Fibroblast of the aortic adventitia (primary cell): ENCODE data around the gene IQCN. TPM values are rescaled to one million over a fixed set of nuclear protein-coding genes. Genes with fewer than 3 reads are reported as not detected.

Source experiments
- DNase-seq: peaks from one replicate; pipeline ENCODE4 v3.0.0-alpha.2; 2010; ENCODE audit warnings: low read depth
- H3K4me3 ChIP-seq: 2 replicates; pipeline ENCODE4 v1.5.1; 2011; ENCODE audit warnings: low read depth, mild to moderate bottlenecking, control low read depth, low read length, moderate library complexity
- CTCF ChIP-seq: IDR thresholded peaks from 2 replicates; pipeline ENCODE4 v1.5.1; 2011; ENCODE audit warnings: mild to moderate bottlenecking, low read length, control low read depth, inconsistent platforms; ENCODE audit not compliant: insufficient read depth
- total RNA-seq: library from RNA; depleted of rRNA; stranded (reverse); fragments of >200 nt; gene quantifications from 2 replicates; pipeline ENCODE4 v1.2.3, GENCODE V29; 2012; ENCODE audit warnings: low replicate concordance

The IQCN gene
- total RNA-seq, 1 donor = 1.5 TPM

DNA sequence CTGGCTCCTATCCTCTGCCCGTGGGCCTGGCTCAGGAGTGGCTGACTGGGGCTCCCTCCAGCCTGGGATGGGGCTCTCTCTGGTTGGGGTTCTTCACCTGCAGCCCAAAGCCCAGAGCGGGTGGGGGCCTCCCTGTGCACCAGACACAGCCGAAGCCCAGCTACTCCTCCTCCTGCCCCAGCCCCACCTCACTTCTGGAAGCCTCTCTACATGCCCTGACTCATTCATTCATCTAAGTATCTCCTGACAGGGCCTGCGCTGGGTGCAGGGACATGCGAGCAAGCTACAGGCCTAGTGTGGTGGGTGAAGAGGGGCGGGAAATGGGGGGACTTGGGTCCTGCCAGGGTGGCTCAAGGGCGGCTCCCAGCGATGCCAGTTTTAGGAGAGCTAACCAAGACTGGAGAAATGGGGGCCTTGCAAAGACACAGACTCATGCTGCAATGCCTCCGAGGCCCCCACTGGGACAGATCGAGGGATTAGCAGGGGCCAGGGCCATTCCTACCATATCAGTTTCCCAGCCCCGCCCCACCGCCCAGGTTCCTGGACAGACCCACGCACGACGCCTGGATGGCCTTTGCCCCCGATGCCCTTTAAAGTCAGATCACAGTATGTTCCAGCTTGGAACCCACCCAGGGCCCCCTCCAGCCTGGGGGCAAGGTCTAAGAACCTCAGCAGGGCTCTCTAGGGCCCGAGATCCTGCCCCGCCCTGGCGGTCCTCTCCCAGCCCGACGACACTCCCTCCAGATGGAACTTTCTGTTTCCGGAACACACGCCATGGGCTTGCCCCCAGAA is 36.1 kb upstream of the IQCN start:
- no peak for DNase-seq
- TF ChIP-seq CTCF = no peak
- H3K4me3 ChIP-seq = no peak overlapping the region

DNA sequence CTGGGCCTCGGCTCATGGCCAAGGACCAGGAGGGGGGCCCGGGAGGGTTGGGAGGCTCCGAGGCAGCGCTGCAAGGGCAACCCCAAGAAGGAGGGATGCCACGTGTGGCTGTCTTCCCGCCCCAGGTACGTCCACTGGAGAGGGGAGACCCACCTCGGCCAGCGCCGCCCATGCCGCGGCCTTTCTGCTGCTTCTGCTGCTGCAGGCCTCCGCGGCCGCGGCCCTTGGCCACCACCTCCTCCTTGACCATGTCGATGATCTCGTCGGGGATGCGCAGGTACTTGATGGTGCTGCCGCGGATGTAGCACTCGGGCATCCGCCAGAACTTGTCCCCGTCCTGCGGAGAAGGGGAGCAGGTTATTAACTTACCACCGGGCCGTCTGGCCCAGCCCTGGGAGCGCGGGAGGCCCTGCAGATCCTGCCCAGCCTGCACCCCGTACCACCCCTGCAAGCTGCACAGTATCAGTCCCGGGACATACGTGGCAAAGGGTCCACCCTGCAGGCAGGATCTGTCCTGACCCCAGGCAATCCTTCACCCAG is 35.3 kb upstream of the IQCN start:
- no peak for TF ChIP-seq CTCF
- H3K4me3 ChIP-seq = no peak overlapping the region
- DNase-seq = no peak

- TF ChIP-seq CTCF = no peak
- DNase-seq = no peak
Observed at GRCh38 chr19:18308948-18309325, 34.7 kb upstream of the IQCN start.

GRCh38 chr19:18308051-18308947 is 34.0 kb upstream of the IQCN start:
- DNase-seq = no peak
- TF ChIP-seq CTCF = no peak
- no peak overlapping the region for H3K4me3 ChIP-seq

More at GRCh38 chr19:18308948-18309325, 34.7 kb upstream of the IQCN start:
- no peak overlapping the region for H3K4me3 ChIP-seq

GRCh38 chr19:18307271-18307681 is 33.0 kb upstream of the IQCN start:
- no peak for DNase-seq
- no peak for TF ChIP-seq CTCF
- H3K4me3 ChIP-seq = no peak overlapping the region

DNA sequence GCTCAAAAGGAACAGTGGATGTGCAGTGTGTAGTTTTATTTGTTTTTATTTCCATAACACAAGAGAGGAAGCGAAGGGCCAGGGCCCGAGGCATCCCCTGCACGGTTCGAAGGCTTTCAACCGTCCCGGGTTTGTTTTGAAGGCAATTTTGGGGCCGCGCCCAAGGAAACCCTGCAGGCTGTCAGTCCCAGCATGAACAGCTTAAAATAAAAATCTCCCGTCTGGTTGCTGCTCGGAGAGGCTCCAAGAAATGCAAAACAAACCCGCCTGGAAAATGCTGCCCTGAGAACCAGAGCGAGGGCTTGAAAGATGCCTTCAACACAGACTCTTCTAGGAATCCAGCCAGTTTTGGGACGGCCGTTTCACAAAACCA is 32.6 kb upstream of the IQCN start:
- no peak for TF ChIP-seq CTCF
- H3K4me3 ChIP-seq = no peak overlapping the region
- peak; percentile 22 for DNase-seq
